C4-2B (cell line): ENCODE results near the gene ZSWIM5.

Experiments
- CTCF ChIP-seq: fragments of 450-650 bp; conservative IDR thresholded peaks from 2 replicates; pipeline ENCODE4 v1.5.1; 2017; ENCODE audit warnings: mild to moderate bottlenecking
- ZFX ChIP-seq: fragments of 450-650 bp; IDR thresholded peaks from 2 replicates; pipeline ENCODE4 v1.6.1; 2017

- no peak for TF ChIP-seq CTCF
- TF ChIP-seq ZFX = no peak
Measured at GRCh38 chr1:45254490-45254889, 48.1 kb upstream of the ZSWIM5 start.
